Keratinocyte (primary cell): ENCODE measurements around the gene MEGF8.

Experiments
- EZH2 ChIP-seq: IDR thresholded peaks from one replicate; pipeline ENCODE4 v1.6.1; 2012; ENCODE audit warnings: inconsistent platforms, mild to moderate bottlenecking, low read length, moderate library complexity
- TF ChIP-seq, protein P1 (sequence below), 3 experiments: IDR thresholded peaks in 1 of 3; conservative IDR thresholded peaks in 1 of 3; optimal IDR thresholded peaks in 1 of 3; 2 replicates in 2 of 3; 3 replicates in 1 of 3; pipeline versions ENCODE3 to v1.5.1; 2011; ENCODE audit warnings: low read length in 3 of 3, mild to moderate bottlenecking in 3 of 3, moderate library complexity in 2 of 3, control low read depth in 1 of 3, inconsistent platforms in 1 of 3; ENCODE audit not compliant: insufficient read depth in 2 of 3; ENCODE audit errors: extremely low read depth in 1 of 3

- TF ChIP-seq, protein P1, sequence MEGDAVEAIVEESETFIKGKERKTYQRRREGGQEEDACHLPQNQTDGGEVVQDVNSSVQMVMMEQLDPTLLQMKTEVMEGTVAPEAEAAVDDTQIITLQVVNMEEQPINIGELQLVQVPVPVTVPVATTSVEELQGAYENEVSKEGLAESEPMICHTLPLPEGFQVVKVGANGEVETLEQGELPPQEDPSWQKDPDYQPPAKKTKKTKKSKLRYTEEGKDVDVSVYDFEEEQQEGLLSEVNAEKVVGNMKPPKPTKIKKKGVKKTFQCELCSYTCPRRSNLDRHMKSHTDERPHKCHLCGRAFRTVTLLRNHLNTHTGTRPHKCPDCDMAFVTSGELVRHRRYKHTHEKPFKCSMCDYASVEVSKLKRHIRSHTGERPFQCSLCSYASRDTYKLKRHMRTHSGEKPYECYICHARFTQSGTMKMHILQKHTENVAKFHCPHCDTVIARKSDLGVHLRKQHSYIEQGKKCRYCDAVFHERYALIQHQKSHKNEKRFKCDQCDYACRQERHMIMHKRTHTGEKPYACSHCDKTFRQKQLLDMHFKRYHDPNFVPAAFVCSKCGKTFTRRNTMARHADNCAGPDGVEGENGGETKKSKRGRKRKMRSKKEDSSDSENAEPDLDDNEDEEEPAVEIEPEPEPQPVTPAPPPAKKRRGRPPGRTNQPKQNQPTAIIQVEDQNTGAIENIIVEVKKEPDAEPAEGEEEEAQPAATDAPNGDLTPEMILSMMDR (optimal IDR thresholded peaks at IDR 0.05 in 1 of 3, IDR thresholded peaks at IDR 0.05 in 1 of 3, conservative IDR thresholded peaks at IDR 0.05 in 1 of 3; ENCODE audit: extremely low read depth in 1 of 3, insufficient read depth in 2 of 3, low read length in 3 of 3): no peak
- no peak for TF ChIP-seq EZH2
These were observed 36.4 kb upstream of the MEGF8 start for GRCh38 chr19:42288881-42289555.
